PC-3 (cell line): ENCODE data around the gene GPN1. TPM values are rescaled to one million over a fixed set of nuclear protein-coding genes. Genes with fewer than 3 reads are reported as not detected.

Experiments
- ATAC-seq: fragments of 200-7000 bp; cut with Tn5 transposase; 2 replicates; pipeline ENCODE4 v1.9.1; 2020; ENCODE audit warnings: mild to moderate bottlenecking, moderate library complexity
- BruUV-seq: library from RNA; stranded (reverse); fragments of 400-500 nt; replicated peaks from 2 replicates; lab custom pipeline; 2021; lab: Mats Ljungman, UMichigan
- CTCF ChIA-PET: fragments of 300-600 bp; sonication (Branson Sonifier 250); formaldehyde crosslinking; loops from one replicate; lab custom pipeline; 2022; ENCODE audit warnings: antibody characterized with exemption; lab: Charles Lee
- POLR2A ChIA-PET: fragments of 300-600 bp; sonication (Branson Sonifier 250); formaldehyde crosslinking; loops from one replicate; lab custom pipeline; 2022; ENCODE audit warnings: antibody characterized with exemption; ENCODE audit not compliant: unreplicated experiment; lab: Charles Lee
- DNase-seq: peaks from one replicate; pipeline ENCODE4 v3.0.0-alpha.2; 2015
- H2AFZ ChIP-seq: fragments of 300-600 bp; sonication (generic); 2 replicates; pipeline ENCODE4 v1.6.0; 2016; ENCODE audit warnings: antibody characterized with exemption, low read length
- H3F3A ChIP-seq: fragments of 300-600 bp; sonication (generic); one replicate; pipeline ENCODE4 v1.6.0; 2017; ENCODE audit warnings: antibody characterized with exemption, low read length, control low read depth, mild to moderate bottlenecking; ENCODE audit not compliant: unreplicated experiment
- H3K27ac ChIP-seq: fragments of 300-600 bp; sonication (generic); 2 replicates; pipeline ENCODE4 v1.5.1; 2016; ENCODE audit warnings: mild to moderate bottlenecking, low read length
- H3K27me3 ChIP-seq: fragments of 300-600 bp; sonication (generic); 2 replicates; pipeline ENCODE4 v1.6.1; 2016; ENCODE audit warnings: low read length, mixed read lengths
- H3K36me3 ChIP-seq: fragments of 300-600 bp; sonication (generic); 2 replicates; pipeline ENCODE4 v1.6.1; 2016; ENCODE audit warnings: low read depth, mixed run types, low read length, mixed read lengths
- H3K4me1 ChIP-seq: fragments of 300-600 bp; sonication (generic); 2 replicates; pipeline ENCODE4 v1.5.1; 2016; ENCODE audit warnings: low read length; ENCODE audit not compliant: insufficient read depth
- H3K4me2 ChIP-seq: fragments of 300-600 bp; sonication (generic); 2 replicates; pipeline ENCODE4 v1.6.0; 2016; ENCODE audit warnings: low read length
- H3K4me3 ChIP-seq: fragments of 300-600 bp; sonication (generic); 2 replicates; pipeline ENCODE4 v1.5.1; 2016; ENCODE audit warnings: mild to moderate bottlenecking, low read length, mixed read lengths
- H3K79me2 ChIP-seq: fragments of 300-600 bp; sonication (generic); 2 replicates; pipeline ENCODE4 v1.6.1; 2017; ENCODE audit warnings: low read length, mixed read lengths
- H3K9ac ChIP-seq: fragments of 300-600 bp; sonication (generic); 2 replicates; pipeline ENCODE4 v1.6.0; 2016; ENCODE audit warnings: mild to moderate bottlenecking, low read length
- H3K9me2 ChIP-seq: fragments of 300-600 bp; sonication (generic); replicated peaks from 2 replicates; pipeline ENCODE4 v1.6.1; 2016; ENCODE audit warnings: mixed run types, low read length, mixed read lengths
- H3K9me3 ChIP-seq: fragments of 300-600 bp; sonication (generic); 2 replicates; pipeline ENCODE4 v1.6.1; 2016; ENCODE audit warnings: low read length, mixed read lengths
- H4K20me1 ChIP-seq: fragments of 300-600 bp; sonication (generic); 2 replicates; pipeline ENCODE4 v1.6.1; 2016; ENCODE audit warnings: low read length, mixed read lengths
- EZH2 ChIP-seq: fragments of 300-600 bp; sonication (generic); IDR thresholded peaks from one replicate; pipeline ENCODE4 v1.6.1; 2017; ENCODE audit warnings: antibody characterized with exemption, mild to moderate bottlenecking, low read length; ENCODE audit not compliant: unreplicated experiment
- EZH2phosphoT487 ChIP-seq: fragments of 300-600 bp; sonication (generic); IDR thresholded peaks from 2 replicates; pipeline ENCODE4 v1.6.1; 2018; ENCODE audit warnings: mild to moderate bottlenecking, antibody characterized with exemption, low read length, borderline replicate concordance
- intact Hi-C: fragments of 100-400 bp; cut with micrococcal nuclease; formaldehyde crosslinking; loops from 2 replicates; pipeline ENCODE4 v1.9.0; 2023
- total RNA-seq: library from RNA; depleted of rRNA; stranded (reverse); fragments of >200 nt; gene quantifications from 2 replicates; pipeline ENCODE4 v1.2.3, GENCODE V29; 2014
- TF ChIP-seq, protein P1 (sequence below): fragments of 300-600 bp; sonication (generic); conservative IDR thresholded peaks from 2 replicates; pipeline ENCODE4 v1.5.1; 2017; ENCODE audit warnings: antibody characterized with exemption, low read depth, mild to moderate bottlenecking, low read length

Gene GPN1
- total RNA-seq, 1 experiment from 2014 or later, result 46.8 TPM

DNA sequence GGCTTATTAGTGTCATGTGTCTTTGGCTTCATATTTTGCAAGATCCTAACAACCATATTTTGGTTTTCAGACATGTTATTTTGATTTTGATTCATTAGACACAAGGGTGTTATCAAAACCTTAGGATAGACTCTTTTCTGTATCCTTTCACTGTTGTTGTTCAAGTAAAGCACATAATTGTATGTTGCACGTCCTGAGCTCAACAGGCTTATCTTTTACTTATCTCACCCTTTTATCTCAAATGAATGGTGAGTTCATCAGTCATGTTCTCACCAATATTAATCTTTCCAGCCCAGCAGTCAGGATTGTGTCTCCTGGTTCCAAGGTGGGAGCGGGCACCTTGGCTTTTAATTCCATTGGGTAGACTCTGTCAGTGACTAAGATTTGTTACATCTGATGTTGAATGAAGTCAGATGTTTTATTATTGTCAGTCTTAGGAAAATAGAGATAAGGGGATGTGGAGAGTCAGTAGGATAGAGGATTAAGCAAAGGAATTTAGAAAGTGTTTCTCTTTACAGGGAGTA lies 11.9 kb downstream of the GPN1 start:
- ChIA-PET CTCF (no interaction called here), POLR2A (no interaction called here)
- Histone ChIP-seq H3K4me3 (no peak overlapping the region), H3K27ac (no peak overlapping the region), H4K20me1 (no peaks in the 10 kb centered on the region), H3K4me2 (no peak overlapping the region), H3K4me1 (peaks cover 22% of the 10 kb centered on the region), H3F3A (peaks cover 5% of the 10 kb centered on the region), H3K79me2 (no peaks in the 10 kb centered on the region), H2AFZ (no peak overlapping the region), H3K9me3 (no peaks in the 10 kb centered on the region), H3K9ac (no peak overlapping the region), H3K9me2 (no peaks in the 10 kb centered on the region), H3K27me3 (no peaks in the 10 kb centered on the region), H3K36me3 (peaks cover 39% of the 10 kb centered on the region; the same call in 1 of the 2 replicates)
- TF ChIP-seq EZH2phosphoT487 (no peak), EZH2 (no peak)
- TF ChIP-seq, protein P1, sequence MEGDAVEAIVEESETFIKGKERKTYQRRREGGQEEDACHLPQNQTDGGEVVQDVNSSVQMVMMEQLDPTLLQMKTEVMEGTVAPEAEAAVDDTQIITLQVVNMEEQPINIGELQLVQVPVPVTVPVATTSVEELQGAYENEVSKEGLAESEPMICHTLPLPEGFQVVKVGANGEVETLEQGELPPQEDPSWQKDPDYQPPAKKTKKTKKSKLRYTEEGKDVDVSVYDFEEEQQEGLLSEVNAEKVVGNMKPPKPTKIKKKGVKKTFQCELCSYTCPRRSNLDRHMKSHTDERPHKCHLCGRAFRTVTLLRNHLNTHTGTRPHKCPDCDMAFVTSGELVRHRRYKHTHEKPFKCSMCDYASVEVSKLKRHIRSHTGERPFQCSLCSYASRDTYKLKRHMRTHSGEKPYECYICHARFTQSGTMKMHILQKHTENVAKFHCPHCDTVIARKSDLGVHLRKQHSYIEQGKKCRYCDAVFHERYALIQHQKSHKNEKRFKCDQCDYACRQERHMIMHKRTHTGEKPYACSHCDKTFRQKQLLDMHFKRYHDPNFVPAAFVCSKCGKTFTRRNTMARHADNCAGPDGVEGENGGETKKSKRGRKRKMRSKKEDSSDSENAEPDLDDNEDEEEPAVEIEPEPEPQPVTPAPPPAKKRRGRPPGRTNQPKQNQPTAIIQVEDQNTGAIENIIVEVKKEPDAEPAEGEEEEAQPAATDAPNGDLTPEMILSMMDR, result no peak
- DNase-seq (no peak), ATAC-seq (no peak)
- intact Hi-C loops, result no loop called here
- BruUV-seq, result no TSS peak

DNA sequence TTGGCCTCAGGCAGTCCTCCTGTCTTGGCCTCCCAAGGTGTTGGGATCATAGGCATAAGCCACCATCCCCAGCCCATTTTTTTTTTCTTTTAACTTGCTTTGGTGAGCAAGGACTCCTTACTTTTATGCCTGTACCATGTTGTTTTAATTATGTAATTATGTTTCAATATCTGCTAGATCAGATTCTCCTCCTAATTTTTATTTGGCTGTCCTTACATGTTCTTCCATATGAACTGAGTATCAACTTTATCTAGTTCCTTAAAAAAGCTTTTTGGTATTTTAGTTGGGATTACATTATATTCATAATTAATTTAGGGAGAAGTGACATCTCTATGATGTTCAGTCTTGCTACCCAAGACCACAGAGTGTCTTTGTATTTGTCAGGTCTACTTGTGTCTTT lies 16.3 kb downstream of the GPN1 start:
- Histone ChIP-seq H3K4me3 (no peak overlapping the region), H3K9ac (no peak overlapping the region), H3K27ac (no peak overlapping the region), H3K4me2 (no peak overlapping the region), H4K20me1 (no peaks in the 10 kb centered on the region), H3K9me3 (no peaks in the 10 kb centered on the region), H3F3A (no peaks in the 10 kb centered on the region), H2AFZ (no peak overlapping the region), H3K9me2 (no peaks in the 10 kb centered on the region), H3K4me1 (no peaks in the 10 kb centered on the region), H3K36me3 (peaks cover 54% of the 10 kb centered on the region; the same call in 1 of the 2 replicates), H3K27me3 (no peaks in the 10 kb centered on the region), H3K79me2 (no peaks in the 10 kb centered on the region)
- ATAC-seq (no peak), DNase-seq (no peak)
- CTCF ChIA-PET, result no interaction called here
- TF ChIP-seq, protein P1, result no peak
- no peak for TF ChIP-seq EZH2
- TF ChIP-seq EZH2phosphoT487, result no peak
- intact Hi-C loops, result no loop called here
- POLR2A ChIA-PET, result no interaction called here
- no TSS peak for BruUV-seq

DNA sequence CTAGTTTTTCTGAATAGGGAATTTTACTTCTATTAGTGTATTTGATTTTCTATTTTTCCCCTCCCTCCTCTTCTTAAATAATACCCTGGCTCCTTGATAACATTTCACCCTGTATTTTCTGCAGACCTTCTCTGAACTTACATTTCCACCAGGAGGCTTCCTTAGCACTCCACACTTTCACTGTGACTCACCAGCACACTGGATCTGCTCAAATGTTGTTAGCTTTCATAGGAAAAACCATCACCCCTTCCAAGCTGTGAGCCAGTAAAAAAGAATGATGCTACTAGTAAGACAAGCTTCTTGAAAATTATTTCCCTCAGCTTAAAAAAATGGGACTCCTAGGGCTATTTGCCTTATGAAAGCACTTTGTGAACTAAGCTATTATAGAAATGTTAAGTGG lies 18.4 kb downstream of the GPN1 start:
- Histone ChIP-seq H3F3A (no peaks in the 10 kb centered on the region), H3K27ac (no peak overlapping the region), H3K27me3 (no peaks in the 10 kb centered on the region), H3K9me3 (no peaks in the 10 kb centered on the region), H3K4me3 (no peak overlapping the region), H3K36me3 (peaks cover 57% of the 10 kb centered on the region; the same call in 1 of the 2 replicates), H3K9me2 (no peaks in the 10 kb centered on the region), H2AFZ (no peak overlapping the region), H3K4me2 (no peak overlapping the region), H4K20me1 (no peaks in the 10 kb centered on the region), H3K79me2 (no peaks in the 10 kb centered on the region), H3K4me1 (peaks cover 2% of the 10 kb centered on the region), H3K9ac (no peak overlapping the region)
- POLR2A ChIA-PET, result no interaction called here
- BruUV-seq, result no TSS peak
- TF ChIP-seq EZH2phosphoT487, result no peak
- TF ChIP-seq EZH2, result no peak
- TF ChIP-seq, protein P1, result no peak
- ATAC-seq (peak; percentile 55), DNase-seq (no peak)
- CTCF ChIA-PET, result interaction anchor here (0.6 to 0.7 kb wide), 2 partner anchors 16 to 36 kb away, joined by 3 to 4 read pairs; partner anchors contain the start of gene SUPT7L
- intact Hi-C loops, result no loop called here
